HEK293T (cell line): ENCODE measurements around the gene GDPD2.

Experiments used
- CTCF ChIA-PET: fragments of 350-600 bp; formaldehyde crosslinking; extraction: SDS; loops from one replicate; lab custom pipeline; 2021; ENCODE audit warnings: antibody characterized with exemption, inconsistent platforms; lab: Yijun Ruan, JAX
- POLR2A ChIA-PET: fragments of 350-600 bp; formaldehyde crosslinking; extraction: SDS; loops from one replicate; lab custom pipeline; 2020; ENCODE audit warnings: antibody characterized with exemption, inconsistent platforms; lab: Yijun Ruan, JAX
- DNase-seq: peaks from one replicate; pipeline ENCODE4 v3.0.0; 2012; ENCODE audit warnings: mixed read lengths; ENCODE audit errors: extremely low spot score
- ARNT ChIP-seq: fragments of 450-650 bp; IDR thresholded peaks from 2 replicates; pipeline ENCODE4 v1.6.1; 2017; ENCODE audit warnings: mild to moderate bottlenecking
- BHLHE40 ChIP-seq: fragments of 450-650 bp; IDR thresholded peaks from 2 replicates; pipeline ENCODE4 v1.6.1; 2016; ENCODE audit warnings: mild to moderate bottlenecking, moderate library complexity, borderline replicate concordance
- CTBP1 ChIP-seq: fragments of 450-650 bp; IDR thresholded peaks from 2 replicates; pipeline ENCODE4 v1.6.1; 2016; ENCODE audit warnings: borderline replicate concordance
- ELF4 ChIP-seq: fragments of 450-650 bp; IDR thresholded peaks from 2 replicates; pipeline ENCODE4 v1.6.1; 2017; ENCODE audit warnings: antibody characterized with exemption
- FOXA1 ChIP-seq: fragments of 450-650 bp; IDR thresholded peaks from 2 replicates; pipeline ENCODE4 v1.6.1; 2016; ENCODE audit warnings: mild to moderate bottlenecking
- FOXK2 ChIP-seq: fragments of 450-650 bp; IDR thresholded peaks from 2 replicates; pipeline ENCODE4 v1.6.1; 2016; ENCODE audit warnings: mild to moderate bottlenecking
- FOXM1 ChIP-seq: fragments of 450-650 bp; IDR thresholded peaks from 2 replicates; pipeline ENCODE4 v1.6.1; 2017; ENCODE audit warnings: mild to moderate bottlenecking, borderline replicate concordance
- HDGF ChIP-seq: fragments of 450-650 bp; IDR thresholded peaks from 2 replicates; pipeline ENCODE4 v1.6.1; 2017; ENCODE audit warnings: antibody characterized with exemption, borderline replicate concordance
- L3MBTL2 ChIP-seq: fragments of 450-650 bp; conservative IDR thresholded peaks from 2 replicates; pipeline ENCODE4 v1.6.1; 2016; ENCODE audit warnings: mild to moderate bottlenecking
- LEF1 ChIP-seq: fragments of 450-650 bp; IDR thresholded peaks from 2 replicates; pipeline ENCODE4 v1.6.1; 2017; ENCODE audit warnings: mild to moderate bottlenecking, borderline replicate concordance
- NFRKB ChIP-seq: fragments of 450-650 bp; IDR thresholded peaks from 2 replicates; pipeline ENCODE4 v1.6.1; 2016; ENCODE audit warnings: mild to moderate bottlenecking, moderate library complexity
- SP1 ChIP-seq: fragments of 450-650 bp; IDR thresholded peaks from 2 replicates; pipeline ENCODE4 v1.6.1; 2017
- SUZ12 ChIP-seq: fragments of 450-650 bp; IDR thresholded peaks from 2 replicates; pipeline ENCODE4 v1.6.1; 2016; ENCODE audit warnings: mild to moderate bottlenecking
- TARDBP ChIP-seq: fragments of 450-650 bp; IDR thresholded peaks from 2 replicates; pipeline ENCODE4 v1.6.1; 2016
- ZNF384 ChIP-seq: fragments of 450-650 bp; IDR thresholded peaks from 2 replicates; pipeline ENCODE4 v1.6.1; 2016
- TF ChIP-seq, protein P1 (sequence below): fragments of 450-650 bp; IDR thresholded peaks from 2 replicates; pipeline ENCODE4 v1.6.1; 2016

Gene GDPD2

DNA sequence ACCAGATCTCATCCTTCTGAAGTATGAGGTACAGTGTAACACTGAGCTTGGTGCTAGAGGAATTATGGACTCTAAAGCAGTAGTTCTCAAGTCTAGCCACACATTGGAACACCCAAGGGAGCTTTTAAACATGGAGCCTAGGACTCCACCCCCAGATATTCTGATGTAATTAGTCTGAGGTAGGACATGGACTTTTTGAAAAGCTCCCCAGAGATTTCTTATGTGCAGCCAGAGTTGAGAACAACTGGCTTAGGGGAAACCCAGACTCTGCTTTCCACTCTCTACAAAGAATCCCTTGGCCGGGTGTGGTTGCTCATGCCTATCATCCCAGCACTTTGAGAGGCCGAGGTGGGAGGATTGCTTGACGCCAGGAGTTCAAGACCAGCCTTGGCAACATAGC is 11.6 kb upstream of the GDPD2 start:
- DNase-seq, result no peak
- ChIA-PET CTCF (no interaction called here), POLR2A (interaction anchor here (0.8 kb wide), 1 partner anchor 22 kb away, joined by 3 read pairs; no protein-coding TSS in a partner anchor)
- TF ChIP-seq HDGF (no peak), FOXM1 (no peak), ELF4 (no peak), NFRKB (no peak), SUZ12 (no peak), FOXK2 (no peak), FOXA1 (no peak), SP1 (no peak), ZNF384 (no peak)
- TF ChIP-seq, protein P1, sequence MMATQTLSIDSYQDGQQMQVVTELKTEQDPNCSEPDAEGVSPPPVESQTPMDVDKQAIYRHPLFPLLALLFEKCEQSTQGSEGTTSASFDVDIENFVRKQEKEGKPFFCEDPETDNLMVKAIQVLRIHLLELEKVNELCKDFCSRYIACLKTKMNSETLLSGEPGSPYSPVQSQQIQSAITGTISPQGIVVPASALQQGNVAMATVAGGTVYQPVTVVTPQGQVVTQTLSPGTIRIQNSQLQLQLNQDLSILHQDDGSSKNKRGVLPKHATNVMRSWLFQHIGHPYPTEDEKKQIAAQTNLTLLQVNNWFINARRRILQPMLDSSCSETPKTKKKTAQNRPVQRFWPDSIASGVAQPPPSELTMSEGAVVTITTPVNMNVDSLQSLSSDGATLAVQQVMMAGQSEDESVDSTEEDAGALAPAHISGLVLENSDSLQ, result no peak

DNA sequence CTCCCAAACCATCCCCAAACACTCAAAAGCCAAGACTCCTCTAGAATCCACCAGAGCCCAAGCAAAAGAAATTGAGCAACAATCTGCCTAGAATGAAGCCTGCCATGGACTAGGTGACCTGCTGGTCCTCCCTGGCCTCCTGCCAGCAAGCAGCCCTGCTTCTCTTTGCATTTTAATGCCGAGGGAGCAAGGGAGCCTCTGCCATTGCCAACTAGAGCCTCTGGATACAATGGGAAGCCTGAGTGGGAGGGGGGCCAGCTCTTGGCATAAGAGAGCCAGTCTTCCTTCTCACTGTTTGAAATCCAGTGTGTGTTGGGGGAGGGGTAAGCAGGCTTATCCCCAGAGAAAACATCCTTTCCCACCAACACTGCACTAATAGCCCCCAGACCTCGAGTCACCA is 1.5 kb upstream of the GDPD2 start:
- DNase-seq, result no peak
- ChIA-PET CTCF (interaction anchor here (1.0 kb wide), 1 partner anchor 246 kb away, joined by 3 read pairs; no protein-coding TSS in a partner anchor), POLR2A (no interaction called here)
- TF ChIP-seq, protein P1, result no peak
- TF ChIP-seq SUZ12, result no peak
- TF ChIP-seq ELF4, result no peak
- no peak for TF ChIP-seq ARNT
- no peak for TF ChIP-seq ZNF384
- no peak for TF ChIP-seq FOXA1
- no peak for TF ChIP-seq LEF1
- no peak for TF ChIP-seq BHLHE40
- no peak for TF ChIP-seq CTBP1

DNA sequence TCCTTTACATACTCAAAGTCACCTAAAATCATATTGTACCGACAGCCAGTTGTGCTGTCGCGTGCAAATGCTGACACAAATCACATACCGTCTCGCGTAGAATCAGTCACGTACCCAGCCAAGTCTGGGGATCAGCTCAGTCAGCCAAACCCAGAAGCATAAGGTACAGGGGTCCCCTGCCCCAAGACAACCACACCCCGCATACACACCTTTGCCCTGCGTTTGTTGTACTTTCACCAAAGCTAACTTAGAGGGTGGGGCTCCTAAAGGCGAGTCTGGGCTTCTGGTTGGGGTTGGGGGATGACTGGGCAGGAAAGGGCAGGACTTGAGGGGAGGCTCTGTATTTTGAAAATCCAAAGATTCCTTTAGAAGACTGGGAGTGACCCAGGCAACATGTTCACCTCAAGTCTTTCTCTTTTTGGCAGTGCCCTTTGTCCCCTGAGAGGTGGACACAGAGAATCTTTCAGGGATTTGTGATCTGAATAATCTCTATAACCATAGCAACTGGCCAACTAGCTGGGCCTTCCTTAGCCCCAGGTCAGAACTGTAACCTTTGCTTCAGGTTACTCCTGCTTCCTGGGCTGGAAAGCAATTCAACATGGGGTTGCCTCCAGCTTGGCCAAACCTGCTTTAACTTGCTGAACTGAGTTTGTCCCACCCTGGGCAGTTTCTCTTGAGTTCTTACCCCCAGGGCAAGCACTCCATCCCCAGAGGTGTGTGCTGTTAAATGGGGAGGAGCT is 992 bp downstream of the GDPD2 start:
- ChIA-PET CTCF (interaction anchor here (1.0 to 1.5 kb wide), 3 partner anchors 9 to 28 kb away, joined by 4 to 5 read pairs (median 4); no protein-coding TSS in a partner anchor), POLR2A (interaction anchor here (3.5 kb wide), 1 partner anchor 9 kb away, joined by 17 read pairs; no protein-coding TSS in a partner anchor)
- TF ChIP-seq L3MBTL2 (no peak), ZNF384 (no peak), HDGF (no peak), ELF4 (no peak), BHLHE40 (no peak), FOXM1 (no peak), LEF1 (no peak)
- DNase-seq, result no peak

DNA sequence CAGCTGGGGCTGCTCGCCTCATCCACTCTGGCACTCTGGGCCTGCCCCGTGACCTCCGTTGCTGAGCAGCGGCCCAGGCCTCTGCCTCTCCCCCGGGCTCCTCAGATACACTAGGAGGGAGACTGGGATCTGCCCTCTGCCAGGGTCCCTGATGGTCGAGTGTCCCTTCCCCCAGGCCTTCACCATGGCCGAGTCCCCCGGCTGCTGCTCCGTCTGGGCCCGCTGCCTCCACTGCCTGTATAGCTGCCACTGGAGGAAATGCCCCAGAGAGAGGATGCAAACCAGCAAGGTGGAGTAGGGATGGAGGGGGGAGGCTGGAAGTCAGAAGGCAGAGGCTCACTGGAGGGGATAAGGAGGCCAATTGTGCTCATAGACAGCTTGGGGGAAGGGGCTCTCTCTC is 1.7 kb downstream of the GDPD2 start:
- ChIA-PET CTCF (interaction anchor here (1.5 kb wide), 1 partner anchor 9 kb away, joined by 5 read pairs; no protein-coding TSS in a partner anchor), POLR2A (interaction anchor here (3.5 kb wide), 1 partner anchor 9 kb away, joined by 17 read pairs; no protein-coding TSS in a partner anchor)
- no peak for DNase-seq
- TF ChIP-seq FOXK2 (no peak), L3MBTL2 (no peak), ELF4 (no peak), TARDBP (no peak), BHLHE40 (no peak), FOXA1 (no peak), SUZ12 (no peak), LEF1 (no peak), HDGF (no peak), ARNT (no peak), NFRKB (no peak), FOXM1 (no peak), ZNF384 (no peak), CTBP1 (no peak), SP1 (no peak)
- TF ChIP-seq, protein P1, result no peak

DNA sequence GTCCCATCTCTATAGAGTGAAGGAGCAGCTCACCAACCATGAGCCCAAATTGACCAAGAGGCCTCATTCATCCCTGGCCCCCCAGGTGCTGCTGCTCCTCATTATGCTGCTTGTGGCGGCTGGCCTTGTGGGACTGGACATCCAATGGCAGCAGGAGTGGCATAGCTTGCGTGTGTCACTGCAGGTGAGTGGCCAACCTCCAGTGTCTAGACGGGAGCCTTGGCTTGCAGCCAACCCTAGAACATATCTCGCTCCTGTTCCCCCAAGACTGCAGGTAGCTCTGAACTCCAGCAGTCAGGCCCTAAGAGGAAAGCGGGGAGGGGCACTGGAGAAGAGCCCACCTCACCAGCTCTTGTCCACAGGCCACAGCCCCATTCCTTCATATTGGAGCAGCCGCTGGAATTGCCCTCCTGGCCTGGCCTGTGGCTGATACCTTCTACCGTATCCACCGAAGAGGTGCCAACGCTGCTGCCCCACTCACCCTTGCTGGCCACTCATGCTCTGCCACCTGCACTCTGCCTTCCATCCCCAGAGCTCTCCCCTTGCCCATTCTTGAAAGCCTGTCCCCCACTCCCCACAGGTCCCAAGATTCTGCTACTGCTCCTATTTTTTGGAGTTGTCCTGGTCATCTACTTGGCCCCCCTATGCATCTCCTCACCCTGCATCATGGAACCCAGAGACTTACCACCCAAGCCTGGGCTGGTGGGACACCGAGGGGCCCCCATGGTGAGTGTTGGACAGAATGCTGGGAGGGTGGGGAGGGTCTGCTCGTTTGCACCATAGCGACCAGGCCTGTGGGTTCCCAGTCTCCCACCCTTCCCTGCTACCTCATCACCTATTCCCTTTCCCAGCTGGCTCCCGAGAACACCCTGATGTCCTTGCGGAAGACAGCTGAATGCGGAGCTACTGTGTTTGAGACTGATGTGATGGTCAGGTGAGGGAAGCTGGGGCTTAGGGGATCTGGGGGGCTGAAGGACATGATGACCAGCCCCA is 3.5 kb downstream of the GDPD2 start:
- POLR2A ChIA-PET, result no interaction called here
- no peak for TF ChIP-seq SUZ12
- TF ChIP-seq ARNT, result no peak
- no peak for DNase-seq
- CTCF ChIA-PET, result no interaction called here

DNA sequence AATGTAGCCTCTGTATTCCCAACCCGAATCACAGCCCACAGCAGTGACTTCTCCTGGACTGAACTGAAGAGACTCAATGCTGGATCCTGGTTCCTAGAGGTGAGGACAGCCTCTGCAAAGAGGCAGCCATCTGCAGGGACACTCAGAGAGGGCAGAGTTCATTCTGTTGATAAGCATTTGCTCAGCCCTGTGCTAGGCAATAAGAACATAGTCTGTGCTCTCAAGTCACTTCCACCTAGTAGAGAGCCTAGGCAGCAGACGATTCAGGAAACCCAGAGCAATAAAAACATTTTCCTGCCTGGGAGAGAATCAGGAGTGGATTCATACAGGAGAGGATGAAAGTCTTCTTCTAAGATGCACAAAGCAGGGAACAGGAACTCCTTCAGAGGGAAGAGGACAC is 4.3 kb downstream of the GDPD2 start:
- POLR2A ChIA-PET, result no interaction called here
- no peak for DNase-seq
- no peak for TF ChIP-seq ELF4
- TF ChIP-seq FOXK2, result no peak
- no peak for TF ChIP-seq SUZ12
- TF ChIP-seq LEF1, result no peak
- CTCF ChIA-PET, result no interaction called here
